Left renal pelvis (tissue), 4 donors: ENCODE data around the gene CLPTM1. TPM values are rescaled to one million over a fixed set of nuclear protein-coding genes. Genes with fewer than 3 reads are reported as not detected.
"Not testable (repeated sequence)": the region's sequence is repeated elsewhere in the genome, so short reads cannot be mapped to it uniquely, and the experiment has no call there.

Experiments
- DNase-seq, 4 donors: peaks; one replicate each; pipeline ENCODE4 v3.0.0-alpha.2; 2013; ENCODE audit warnings: low read depth in 4 of 4, low spot score in 3 of 4
- polyA plus RNA-seq, 4 donors: library from polyadenylated mRNA; unstranded; fragments of 120-200 nt; gene quantifications; one replicate each; pipeline ENCODE4 v1.2.1, GENCODE V29; 2013; ENCODE audit not compliant: insufficient read length in 4 of 4

The CLPTM1 gene
- polyA plus RNA-seq, 4 donors = 70.4 to 125 (median 103) TPM

GRCh38 chr19:44973982-44974735 lies 19.0 kb downstream of the CLPTM1 start:
- no peak for DNase-seq

DNA sequence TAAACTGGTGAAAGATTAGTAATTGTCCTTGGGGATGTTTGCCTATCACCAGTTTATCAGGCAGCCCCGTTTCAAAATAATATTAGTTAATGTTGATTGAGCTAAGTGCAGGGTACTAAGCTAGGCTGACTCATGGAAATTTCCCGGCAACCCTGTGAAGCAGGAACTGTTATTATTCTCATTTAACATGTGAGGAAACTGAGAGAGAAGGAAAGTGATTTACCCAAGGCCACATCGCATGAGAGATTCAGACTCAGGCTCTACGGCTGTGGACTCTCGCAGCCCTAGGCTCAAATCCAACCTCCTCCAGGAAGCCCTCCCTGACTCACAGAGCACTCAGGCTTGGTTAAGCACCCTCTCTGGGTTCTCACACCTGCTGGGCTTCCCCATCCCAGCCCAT lies 19.7 kb downstream of the CLPTM1 start:
- no peak for DNase-seq

DNA sequence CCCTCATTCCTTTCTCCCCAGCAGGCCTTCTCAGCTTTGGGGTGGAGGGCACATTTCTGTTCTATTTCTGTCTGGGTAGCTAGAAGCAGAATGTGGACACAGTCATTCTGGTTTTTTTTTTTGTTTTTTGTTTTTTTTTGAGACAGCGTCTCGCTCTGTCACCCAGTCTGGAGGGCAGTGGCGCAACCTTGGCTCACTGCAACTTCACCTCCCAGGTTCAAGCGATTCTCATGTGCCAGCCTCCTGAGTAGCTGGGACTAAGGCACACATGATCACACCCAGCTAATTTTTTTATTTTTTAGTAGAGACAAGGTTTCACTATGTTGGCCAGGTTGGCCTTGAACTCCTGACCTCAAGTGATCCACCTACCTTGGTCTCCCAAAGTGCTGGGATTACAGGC lies 20.3 kb downstream of the CLPTM1 start:
- DNase-seq = no peak

GRCh38 chr19:44984005-44984404 lies 28.8 kb downstream of the CLPTM1 start:
- no peak for DNase-seq

GRCh38 chr19:44985445-44985844 lies 30.3 kb downstream of the CLPTM1 start:
- DNase-seq = no peak

- no peak for DNase-seq
Observed at GRCh38 chr19:44986389-44986788, 31.2 kb downstream of the CLPTM1 start.

DNA sequence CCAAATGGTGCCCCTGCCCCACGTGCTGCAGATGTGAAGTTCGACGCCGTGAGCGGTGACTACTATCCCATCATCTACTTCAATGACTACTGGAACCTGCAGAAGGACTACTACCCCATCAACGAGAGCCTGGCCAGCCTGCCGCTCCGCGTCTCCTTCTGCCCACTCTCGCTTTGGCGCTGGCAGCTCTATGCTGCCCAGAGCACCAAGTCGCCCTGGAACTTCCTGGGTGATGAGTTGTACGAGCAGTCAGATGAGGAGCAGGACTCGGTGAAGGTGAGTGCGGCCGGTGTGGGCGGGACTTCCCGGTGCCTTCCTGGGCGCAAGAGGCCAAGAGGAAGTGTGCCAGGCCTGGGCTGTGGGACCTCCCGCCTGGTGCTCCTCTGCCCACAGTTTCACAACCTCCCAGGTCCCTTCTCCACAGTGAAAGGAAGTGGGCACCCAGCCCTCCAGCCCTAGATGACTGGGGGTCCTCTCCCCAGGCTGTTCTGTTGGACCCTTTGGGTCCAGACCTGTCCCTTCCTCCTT lies 32.0 kb downstream of the CLPTM1 start:
- no peak for DNase-seq

DNA sequence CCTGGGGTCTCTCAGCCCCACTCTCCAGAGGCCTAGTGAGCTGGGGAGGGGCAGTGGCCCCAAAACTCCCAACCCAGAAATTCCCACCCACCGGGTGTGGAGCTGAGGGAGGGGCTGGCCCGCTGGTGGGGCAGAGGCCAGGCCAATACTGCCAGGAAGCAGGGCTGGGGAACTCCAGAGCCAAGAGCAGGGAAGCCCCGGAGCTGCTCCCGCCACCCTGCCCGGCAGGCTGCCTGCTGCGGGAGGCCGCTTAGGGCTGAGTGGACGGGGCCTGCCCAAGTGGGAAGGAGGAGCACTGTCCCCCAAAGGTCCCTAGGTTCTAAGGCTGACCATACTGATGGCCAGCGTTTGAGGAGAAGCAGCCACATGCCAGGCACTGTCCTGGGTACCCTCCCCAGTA lies 33.1 kb downstream of the CLPTM1 start:
- DNase-seq = no peak

- DNase-seq = no peak
Observed at GRCh38 chr19:44988896-44989556, 33.8 kb downstream of the CLPTM1 start.

DNA sequence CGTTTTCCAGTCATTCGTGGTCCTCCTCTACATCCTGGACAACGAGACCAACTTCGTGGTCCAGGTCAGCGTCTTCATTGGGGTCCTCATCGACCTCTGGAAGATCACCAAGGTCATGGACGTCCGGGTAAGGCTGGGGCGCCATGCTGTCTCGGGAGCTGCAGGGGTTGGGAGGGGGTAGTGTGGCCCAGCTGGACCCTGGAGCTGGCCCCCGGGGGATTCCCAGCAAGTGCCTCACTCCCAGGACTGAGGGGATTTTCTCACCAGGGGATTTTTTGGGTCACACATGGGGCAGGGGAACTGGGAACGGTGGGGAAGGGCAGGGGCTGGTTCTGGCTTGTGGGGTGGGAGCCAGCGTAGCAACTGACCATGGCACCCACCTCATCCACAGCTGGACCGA lies 35.3 kb downstream of the CLPTM1 start:
- no peak for DNase-seq

- DNase-seq = no peak
Observed at GRCh38 chr19:44990966-44991365, 35.8 kb downstream of the CLPTM1 start.

DNA sequence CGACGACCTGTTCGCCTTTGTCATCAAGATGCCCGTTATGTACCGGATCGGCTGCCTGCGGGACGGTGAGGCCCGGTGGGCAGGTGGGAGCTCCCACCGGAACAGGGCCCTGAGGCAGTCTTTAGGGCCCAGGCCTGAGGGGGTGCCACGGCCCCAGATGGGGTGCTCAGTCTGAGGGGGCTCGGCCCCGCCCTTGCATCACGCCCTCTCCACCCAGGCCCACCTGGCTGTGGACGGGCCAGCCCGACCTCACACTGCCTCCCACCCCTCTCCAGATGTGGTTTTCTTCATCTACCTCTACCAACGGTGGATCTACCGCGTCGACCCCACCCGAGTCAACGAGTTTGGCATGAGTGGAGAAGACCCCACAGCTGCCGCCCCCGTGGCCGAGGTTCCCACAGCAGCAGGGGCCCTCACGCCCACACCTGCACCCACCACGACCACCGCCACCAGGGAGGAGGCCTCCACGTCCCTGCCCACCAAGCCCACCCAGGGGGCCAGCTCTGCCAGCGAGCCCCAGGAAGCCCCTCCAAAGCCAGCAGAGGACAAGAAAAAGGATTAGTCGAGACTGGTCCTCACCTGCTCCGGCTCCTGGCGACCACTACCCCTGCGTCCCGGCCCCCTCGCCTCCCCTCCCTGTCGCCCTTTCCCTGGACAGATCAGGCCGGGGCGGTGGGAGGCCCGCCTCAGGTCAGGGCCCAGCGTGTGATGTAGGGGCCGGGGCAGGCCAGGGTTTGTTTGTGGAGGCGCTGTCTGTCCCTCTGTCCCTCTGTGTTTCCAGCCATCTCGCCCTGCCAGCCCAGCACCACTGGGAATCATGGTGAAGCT lies 37.4 kb downstream of the CLPTM1 start:
- no peak for DNase-seq

- no peak for DNase-seq
Observed at GRCh38 chr19:44993526-44993925, 38.3 kb downstream of the CLPTM1 start.

DNA sequence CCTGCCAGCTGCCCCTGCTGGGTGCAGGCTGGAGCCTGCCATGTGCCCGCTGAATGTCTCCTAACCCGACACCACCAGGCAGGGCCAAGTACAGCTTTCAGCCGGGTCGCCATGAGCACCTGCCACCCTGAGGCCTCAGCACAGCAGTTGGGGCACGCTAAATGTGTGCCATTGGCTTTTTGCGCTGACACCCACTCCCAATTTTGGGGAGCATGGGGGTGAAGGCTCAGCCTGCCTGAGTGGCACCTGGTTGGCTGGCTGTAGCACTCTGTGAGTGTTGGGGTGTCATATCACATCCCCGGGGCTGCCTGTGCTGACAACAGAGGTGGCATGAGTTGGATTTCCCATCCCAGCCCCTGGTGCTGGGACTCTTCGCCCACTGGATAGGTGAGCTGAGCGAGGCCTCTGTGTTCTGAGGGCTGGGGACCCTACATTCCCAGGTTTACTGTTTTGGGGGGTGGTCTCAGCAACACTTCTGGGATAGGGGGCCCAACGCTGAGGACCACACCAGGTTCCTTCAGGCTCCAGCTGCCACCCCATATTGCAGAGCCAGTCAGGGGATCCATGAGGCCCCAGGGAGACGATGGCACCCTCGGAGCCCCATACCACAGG lies 38.9 kb downstream of the CLPTM1 start:
- no peak for DNase-seq

DNA sequence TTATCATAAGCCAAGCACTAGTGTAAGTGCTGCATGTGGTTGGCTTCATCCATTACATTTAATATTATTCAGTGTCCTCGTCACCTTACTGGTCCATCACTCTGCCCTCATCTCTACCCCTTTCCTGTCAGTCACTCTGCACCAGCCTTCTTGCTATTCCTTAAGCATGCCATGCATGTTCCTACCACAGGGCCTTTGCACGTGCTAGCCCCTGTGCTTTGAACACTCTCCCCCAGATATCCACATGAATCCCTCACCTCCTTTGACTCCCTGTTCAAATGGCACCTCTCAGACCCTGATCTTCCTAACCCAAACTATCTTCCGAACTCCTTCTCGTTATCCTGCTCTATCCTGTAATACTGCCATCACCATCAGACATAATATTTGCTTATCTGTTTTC lies 42.8 kb downstream of the CLPTM1 start:
- no peak for DNase-seq

- not testable (repeated sequence) for DNase-seq
Observed at GRCh38 chr19:44999131-44999925, 44.1 kb downstream of the CLPTM1 start.

DNA sequence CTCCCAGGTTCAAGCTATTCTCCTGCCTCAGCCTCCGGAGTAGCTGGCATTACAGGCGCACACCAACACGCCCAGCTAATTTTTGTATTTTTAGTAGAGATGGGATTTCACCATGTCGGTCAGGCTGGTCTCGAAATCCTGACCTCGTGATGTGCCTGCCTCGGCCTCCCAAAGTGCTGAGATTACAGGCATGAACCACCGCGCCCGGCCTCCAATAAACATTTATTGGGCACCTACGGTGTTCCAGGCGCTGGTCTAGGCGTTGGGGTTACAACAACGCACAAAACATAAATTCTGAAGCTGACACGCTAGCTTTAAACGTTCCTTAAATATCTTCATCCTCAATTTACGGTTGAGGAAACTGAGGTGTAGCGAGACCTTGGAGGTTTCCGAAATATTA lies 45.5 kb downstream of the CLPTM1 start:
- DNase-seq = not testable (repeated sequence)

DNA sequence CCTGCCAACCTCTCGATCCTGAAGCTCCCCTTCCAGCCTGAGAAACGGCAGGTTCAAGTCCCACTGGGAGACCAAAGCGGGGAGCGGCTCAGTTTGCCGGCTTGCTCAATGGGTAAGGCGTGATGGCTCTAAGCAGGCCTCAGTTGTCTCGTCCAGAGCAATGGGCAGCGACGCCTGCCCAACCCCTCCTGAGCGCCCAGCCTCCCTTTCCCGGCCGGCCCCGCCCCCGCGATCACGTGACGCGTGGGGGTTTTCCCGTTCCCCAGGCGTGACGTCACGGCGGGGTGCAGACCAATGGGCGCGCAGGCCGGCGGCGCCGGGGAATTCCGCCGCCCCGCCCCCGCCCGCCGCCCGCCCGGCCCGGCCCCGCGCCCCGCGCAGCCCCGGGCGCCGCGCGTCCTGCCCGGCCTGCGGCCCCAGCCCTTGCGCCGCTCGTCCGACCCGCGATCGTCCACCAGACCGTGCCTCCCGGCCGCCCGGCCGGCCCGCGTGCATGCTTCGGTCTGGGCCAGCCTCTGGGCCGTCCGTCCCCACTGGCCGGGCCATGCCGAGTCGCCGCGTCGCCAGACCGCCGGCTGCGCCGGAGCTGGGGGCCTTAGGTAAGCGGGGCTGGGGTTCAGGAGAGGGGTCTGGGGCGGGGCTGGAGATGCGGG lies 46.0 kb downstream of the CLPTM1 start, which contains the start of gene RELB:
TSS of gene RELB (plus strand) at position 378 of the 653 bp plus-strand sequence. CDS start at position 494, 116 bp downstream.
- peak; percentile 53 to 80 (median 74) for DNase-seq

- DNase-seq = no peak
Observed at GRCh38 chr19:45003485-45003884, 48.3 kb downstream of the CLPTM1 start.
